Stimulated activated CD4-positive, alpha-beta T cell treated with anti-CD3 and anti-CD28 coated beads, Interleukin-2, amount 100 ng/mL, for 24 hours (primary cell): Measurements from ENCODE around the gene TP53INP2.
A peak's percentile ranks its signal among the peaks of the same experiment; 100 is the strongest.
"Not testable (repeated sequence)": the region's sequence is repeated elsewhere in the genome, so short reads cannot be mapped to it uniquely, and the experiment has no call there.

Experiments
- DNase-seq, 2 donors: peaks; one replicate each; pipeline ENCODE4 v3.0.0-alpha.2; 2020

The TP53INP2 gene

DNA sequence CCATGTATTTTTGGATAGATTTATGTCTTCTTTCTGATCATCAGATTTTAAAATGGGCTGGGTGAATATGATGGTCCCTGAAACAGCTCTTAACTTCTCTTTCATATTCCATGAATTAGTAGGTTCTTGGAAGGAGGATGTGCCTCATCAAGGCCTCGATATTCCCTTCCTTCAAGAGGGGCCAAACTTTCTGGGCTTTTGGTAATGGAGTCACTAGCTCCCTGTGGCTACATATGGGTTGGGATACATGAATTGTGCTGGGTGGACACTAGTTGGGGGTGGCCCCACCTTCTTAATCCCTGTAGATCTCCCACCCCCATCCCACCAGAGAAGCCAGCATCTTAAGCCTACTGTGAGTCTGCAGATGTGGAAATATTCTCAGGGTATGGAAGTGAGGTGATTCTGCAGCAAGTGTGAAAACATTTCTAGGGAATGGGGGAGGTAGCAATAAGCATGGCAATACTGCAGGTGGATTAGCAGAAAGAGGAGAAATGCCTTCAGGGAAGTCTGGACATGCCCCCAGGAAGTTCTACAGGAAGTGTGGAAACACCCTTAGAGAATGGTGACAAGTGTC is 2.2 kb downstream of the TP53INP2 start:
- no peak for DNase-seq

DNA sequence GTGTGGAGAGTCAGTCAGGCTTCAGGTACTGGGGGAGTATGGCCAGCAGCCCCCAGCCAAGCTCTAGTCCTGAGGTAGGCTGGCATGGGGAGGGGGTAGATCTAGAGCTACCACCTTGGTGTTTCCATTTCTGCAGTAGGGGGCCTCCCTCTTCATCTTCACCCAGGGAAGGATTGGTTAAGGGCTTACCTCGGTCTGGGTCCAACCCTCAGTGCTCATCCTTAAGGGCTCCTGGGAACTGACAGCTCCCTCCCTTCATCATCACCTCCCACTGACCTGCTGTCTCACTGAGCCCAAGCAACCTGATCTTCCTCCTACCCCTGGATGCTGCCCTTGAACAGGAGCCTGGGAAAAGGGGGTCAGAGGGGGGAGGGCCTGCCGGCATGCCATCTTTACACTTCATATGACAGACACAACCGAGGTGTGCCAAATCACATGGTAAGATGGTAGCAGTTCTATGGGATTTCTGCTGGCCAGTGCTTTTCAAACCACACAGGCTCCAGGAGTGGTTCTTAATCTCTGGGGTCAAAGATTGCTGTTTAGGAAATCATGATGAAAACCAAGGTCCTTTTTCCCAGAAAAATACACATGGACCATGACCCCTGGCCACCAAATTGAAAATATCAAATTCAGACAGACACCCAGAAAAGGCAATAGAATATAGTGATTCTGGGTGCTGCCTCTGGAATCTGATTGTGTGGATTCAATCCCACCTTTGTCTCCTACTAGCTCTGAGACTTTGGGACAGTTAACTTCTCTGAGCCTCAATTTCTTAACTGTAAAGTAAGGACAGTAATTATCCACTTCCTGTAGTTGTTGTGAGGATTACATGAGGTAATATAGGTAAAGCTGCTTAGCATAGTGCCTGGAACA is 3.0 kb downstream of the TP53INP2 start:
- no peak for DNase-seq

DNA sequence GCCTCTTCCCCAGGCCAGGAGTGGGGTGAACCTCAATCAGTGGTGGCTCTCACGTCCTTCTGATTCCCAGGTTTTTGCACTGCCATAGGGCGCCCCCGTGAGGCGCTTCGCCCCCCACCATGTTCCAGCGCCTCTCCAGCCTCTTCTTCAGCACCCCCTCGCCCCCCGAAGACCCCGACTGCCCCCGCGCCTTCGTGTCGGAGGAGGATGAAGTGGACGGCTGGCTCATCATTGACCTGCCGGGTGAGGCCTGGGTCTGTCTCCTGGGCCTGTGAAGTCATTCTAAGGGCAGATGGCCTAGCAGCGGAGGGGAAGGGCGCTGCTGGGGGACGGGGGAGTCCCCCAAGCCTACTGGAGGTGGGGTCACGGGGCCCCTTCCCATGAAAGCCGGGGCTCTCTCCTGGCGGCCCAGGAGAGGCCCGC is 4.5 kb downstream of the TP53INP2 start:
- DNase-seq = peak; percentile 58 to 64

DNA sequence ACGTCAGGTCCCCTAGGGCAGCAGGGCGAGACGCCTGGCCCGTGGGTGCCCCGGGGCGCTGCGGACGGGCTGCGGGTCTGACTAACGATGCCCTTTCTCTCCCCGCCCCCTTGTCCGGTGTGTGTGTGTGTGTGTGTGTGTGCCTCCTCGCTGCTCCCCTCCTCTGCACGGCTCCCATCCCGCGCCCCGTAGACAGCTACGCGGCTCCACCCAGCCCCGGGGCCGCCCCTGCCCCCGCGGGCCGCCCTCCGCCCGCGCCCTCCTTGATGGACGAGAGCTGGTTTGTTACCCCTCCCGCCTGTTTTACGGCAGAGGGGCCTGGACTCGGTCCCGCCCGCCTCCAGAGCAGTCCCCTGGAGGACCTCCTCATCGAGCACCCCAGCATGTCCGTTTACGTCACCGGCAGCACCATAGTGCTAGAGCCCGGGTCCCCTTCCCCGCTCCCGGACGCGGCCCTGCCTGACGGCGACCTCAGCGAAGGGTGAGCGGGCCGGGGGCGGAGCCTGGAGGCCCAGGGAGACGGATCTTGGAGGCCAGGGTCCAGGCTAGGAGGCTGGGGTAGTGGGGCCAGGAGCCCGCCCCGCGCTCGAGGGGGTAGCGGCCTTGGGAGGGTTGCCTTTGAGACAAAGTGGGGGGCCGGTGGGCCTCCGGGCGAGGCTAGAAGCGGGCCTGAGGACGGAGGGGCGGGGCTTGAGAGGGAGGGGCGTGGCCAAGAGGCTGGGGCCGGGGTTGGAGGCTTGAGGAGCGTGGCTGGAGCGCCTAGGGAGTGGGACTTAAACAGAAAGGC is 5.1 kb downstream of the TP53INP2 start:
- DNase-seq = peak; percentile 81 to 87

DNA sequence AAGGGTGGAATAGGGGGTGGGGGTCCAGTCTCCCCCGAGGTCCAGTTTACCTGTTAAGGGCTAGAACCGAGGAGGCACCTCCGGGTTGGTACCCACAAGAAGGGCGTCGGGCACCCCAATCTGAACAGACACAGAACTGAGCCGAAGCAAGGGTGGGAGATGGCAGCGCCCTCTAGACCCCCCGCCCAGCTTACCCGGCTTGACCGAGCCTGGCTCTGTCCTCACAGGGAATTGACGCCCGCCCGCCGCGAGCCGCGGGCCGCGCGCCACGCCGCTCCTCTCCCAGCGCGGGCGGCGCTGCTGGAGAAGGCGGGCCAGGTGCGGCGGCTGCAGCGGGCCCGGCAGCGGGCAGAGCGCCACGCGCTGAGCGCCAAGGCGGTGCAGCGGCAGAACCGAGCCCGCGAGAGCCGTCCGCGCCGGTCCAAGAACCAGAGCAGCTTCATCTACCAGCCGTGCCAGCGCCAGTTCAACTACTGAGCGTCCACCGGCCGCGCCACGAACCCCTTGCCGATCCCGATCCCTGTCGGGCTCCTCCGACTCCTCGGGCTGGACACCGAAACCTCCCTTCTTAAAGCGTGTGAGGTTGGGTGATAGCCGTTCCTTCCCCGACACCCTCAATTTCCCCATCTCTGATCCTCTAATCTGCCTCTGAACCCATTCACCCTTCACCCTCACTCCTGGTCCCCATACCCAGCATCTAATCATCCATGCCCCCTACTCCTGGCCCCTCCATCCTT is 5.9 kb downstream of the TP53INP2 start:
- DNase-seq = peak in 1 of 2 donors; percentile 75

DNA sequence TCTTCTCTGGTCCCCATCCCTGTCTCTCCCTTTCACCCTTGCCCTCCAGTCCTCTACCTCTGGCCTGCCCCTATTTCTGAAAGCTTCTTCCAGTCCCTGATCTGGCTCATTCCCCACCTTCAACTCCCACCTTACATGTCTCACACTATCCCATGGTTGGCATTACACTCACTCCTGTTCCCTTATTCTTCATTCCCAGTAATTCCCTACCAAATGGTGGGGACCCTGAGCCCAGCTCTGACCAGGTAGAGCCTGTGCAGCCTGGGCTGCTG is 6.4 kb downstream of the TP53INP2 start:
- DNase-seq = no peak

- DNase-seq = no peak
These were observed 6.9 kb downstream of the TP53INP2 start for GRCh38 chr20:34710861-34711574.

DNA sequence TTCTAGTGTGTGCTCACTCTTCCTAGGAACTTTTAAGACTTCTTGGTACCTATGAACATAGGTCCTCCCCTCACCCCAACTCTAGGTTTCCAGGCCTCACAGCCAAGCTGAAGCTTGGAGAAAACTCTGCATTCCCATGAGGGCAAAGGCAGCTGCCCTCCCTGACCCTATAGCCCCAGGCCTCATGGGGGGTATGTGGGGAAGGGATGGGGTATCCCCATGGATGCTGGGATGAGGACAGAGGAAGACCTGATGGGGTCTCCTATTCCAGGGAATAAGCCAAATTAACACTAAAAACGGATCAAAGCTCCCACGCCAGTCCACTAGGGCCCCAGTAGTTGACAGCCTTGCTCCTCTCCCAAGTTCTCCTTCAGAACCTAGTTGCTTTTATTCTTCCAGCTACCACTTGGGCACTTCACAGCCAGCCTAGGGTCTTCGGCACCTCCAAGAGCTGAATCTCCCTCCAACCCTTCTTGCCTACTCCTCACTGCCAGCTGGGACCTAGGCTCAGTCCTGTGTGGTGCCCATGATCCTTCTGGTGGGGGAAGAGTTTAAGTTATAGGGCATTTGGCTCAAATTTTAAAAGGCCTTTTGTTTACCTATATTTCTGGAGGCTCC is 7.8 kb downstream of the TP53INP2 start:
- no peak for DNase-seq

DNA sequence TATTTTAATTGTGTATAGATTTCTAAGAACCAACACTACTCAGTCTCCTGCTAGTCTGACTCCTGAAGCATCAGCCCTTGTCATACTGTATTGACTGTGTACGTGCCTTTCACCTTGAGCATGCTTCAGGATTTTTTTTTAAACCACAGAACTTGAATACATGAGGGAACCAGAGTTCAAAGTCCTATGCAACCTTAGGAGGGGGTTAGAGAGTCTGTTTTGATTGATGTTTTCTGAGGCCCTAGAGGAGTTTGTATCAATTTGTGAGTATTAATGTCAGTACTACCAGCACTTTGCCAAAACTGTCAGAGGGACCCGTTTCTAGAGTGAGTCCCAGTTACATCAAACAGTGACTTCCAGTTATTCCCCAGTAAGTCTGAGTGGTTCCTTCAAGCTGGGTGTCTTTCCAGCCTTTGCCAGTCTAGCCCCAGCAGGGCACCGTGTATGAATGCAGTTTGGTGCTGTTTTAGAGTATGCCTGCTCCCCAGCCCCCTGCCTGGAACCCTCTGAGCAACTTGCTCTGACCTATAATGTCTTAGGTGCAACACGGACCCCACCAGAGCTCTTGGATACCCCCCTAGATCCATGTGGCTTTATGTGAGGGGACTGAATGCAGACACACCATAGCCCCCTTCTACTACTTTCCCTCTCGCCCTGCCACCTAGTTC is 8.5 kb downstream of the TP53INP2 start:
- DNase-seq = no peak

- DNase-seq = no peak
These were observed 9.2 kb downstream of the TP53INP2 start for GRCh38 chr20:34713194-34713943.

GRCh38 chr20:34713944-34714515 is 9.9 kb downstream of the TP53INP2 start:
- not testable (repeated sequence) for DNase-seq

DNA sequence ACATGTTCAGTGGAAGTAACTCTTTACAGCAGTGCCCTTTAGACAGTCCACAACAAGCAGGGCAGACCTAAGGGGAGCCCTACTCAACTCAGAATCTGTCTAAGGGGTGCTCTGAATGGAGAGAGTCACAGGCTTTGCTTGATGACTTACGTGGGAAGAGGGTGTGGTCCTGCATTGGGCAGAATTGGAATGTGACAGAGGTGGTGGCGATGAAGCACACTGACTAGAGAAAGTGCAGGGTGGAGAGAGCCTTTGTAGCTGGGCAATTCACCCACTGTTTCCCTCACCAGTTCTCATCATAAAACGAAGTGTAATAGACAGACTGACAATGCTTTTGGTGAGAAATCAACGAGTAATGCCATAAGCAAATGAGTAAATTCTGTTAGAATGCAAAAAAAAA is 11.2 kb downstream of the TP53INP2 start:
- DNase-seq = no peak

- no peak for DNase-seq
These were observed 12.7 kb downstream of the TP53INP2 start for GRCh38 chr20:34716921-34717229.

- no peak for DNase-seq
These were observed 13.3 kb downstream of the TP53INP2 start for GRCh38 chr20:34717230-34718095.

DNA sequence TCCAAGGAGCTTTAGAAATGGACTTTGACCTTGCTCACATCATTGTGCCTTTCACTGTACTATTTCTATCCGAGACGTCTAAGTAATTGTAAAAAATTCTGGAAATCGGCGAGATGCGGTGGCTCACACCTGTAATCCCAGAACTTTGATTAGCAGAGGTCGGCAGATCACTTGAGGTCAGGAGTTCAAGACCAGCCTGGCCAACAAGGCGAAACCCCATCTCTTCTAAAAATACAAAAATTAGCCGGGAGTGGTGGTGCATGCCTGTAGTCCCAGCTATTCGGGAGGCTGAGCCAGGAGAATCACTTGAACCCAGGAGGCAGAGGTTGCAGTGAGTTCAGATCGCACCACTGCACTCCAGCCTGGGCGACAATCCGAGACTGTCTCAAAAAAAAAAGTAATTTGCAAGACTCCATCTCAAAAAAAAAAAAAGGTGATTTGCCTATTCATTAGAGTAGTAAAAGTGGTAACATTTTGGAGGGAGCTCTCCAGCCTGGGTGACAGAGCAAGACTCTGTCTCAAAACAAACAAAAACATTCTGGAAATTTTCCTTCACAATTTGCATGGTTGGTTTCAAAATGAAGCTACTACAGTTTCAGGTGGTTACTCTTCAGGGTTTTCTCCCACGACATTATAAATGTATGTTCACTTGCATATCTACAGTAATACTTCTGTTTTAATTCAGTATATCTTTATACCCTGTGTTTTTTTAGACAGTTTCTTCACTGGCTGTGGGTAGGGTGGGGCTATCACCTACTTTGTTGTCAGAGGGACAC is 15.3 kb downstream of the TP53INP2 start:
- not testable (repeated sequence) for DNase-seq

DNA sequence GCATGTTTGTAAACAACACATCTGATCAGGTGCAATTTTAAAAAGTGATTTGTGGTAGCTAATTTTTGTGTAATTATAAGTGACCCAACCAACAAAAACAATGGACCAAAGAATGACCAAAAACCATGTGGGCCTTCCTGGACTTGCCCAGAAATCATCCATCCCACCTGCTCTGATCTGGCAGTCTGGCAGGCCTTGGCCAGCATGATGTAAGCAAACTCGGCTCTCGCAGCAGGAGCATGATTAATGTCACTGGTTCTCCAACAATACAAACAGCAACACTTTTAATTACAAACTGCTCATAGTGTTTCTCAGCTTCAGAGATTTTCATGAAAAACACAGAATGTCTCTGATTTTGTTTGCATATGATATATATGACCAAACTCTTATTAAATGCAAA is 16.1 kb downstream of the TP53INP2 start:
- no peak for DNase-seq

DNA sequence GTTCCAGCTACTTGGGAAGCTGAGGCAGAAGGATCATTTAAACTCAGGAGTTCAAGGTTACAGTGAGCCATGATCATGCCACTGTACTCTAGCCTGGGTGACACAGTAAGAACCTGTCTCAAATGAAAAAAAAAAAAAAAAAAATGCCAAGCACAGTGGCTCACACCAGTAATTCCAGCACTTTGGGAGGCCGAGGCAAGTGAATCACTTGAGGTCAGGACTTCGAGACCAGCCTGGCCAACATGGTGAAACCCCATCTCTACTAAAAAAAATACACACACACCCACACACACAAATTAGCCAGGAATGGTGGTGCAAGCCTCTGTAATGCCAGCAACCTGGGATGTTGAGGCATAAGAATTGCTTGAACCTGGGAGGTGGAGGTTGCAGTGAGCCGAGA is 18.4 kb downstream of the TP53INP2 start:
- not testable (repeated sequence) for DNase-seq

- DNase-seq = no peak
These were observed 20.0 kb downstream of the TP53INP2 start for GRCh38 chr20:34724172-34724571.

GRCh38 chr20:34729416-34729815 is 25.3 kb downstream of the TP53INP2 start:
- no peak for DNase-seq
